Endothelial cell of umbilical vein (primary cell): Measurements from ENCODE around the gene OR5B12. TPM values are rescaled to one million over a fixed set of nuclear protein-coding genes. Genes with fewer than 3 reads are reported as not detected.

ENCODE experiments used
- BruUV-seq: library from RNA; stranded (reverse); fragments of 400-500 nt; replicated peaks from 2 replicates; lab custom pipeline; 2021; lab: Mats Ljungman, UMichigan
- CTCF ChIA-PET: fragments of 300-600, 350-600 bp; sonication (Branson Sonifier 250); formaldehyde crosslinking; loops from one replicate; lab custom pipeline; 2021; ENCODE audit warnings: antibody characterized with exemption, inconsistent platforms; lab: Charles Lee
- POLR2A ChIA-PET: fragments of 300-600, 350-600 bp; sonication (Branson Sonifier 250); formaldehyde crosslinking; loops from one replicate; lab custom pipeline; 2021; ENCODE audit warnings: antibody characterized with exemption, inconsistent platforms; lab: Charles Lee
- DNase-seq: peaks from one replicate; pipeline ENCODE4 v3.0.0-alpha.2; 2011; ENCODE audit warnings: low read depth, low spot score
- FAIRE-seq: peaks from 2 replicates; lab custom pipeline; 2011; peaks lifted over from hg19 to GRCh38; lab: Jason Lieb, UNC
- H2AFZ ChIP-seq: 2 replicates; pipeline ENCODE4 v1.6.0; 2012; ENCODE audit warnings: low read depth, low read length, control low read depth, inconsistent platforms
- H3K27ac ChIP-seq: 2 replicates; pipeline ENCODE4 v1.5.1; 2011; ENCODE audit warnings: low read depth, mild to moderate bottlenecking, control low read depth, low read length, moderate library complexity; ENCODE audit not compliant: insufficient read depth
- H3K27me3 ChIP-seq, 2 experiments: 2 replicates each; pipeline versions ENCODE4 v1.6.0 to v1.6.1; 2011; ENCODE audit warnings: low read length in 2 of 2, mixed read lengths in 1 of 2; ENCODE audit not compliant: control insufficient read depth in 2 of 2, insufficient read depth in 2 of 2
- H3K36me3 ChIP-seq, 2 experiments: 2 replicates in 1 of 2; 3 replicates in 1 of 2; pipeline ENCODE4 v1.5.1; 2011; ENCODE audit warnings: low read length in 2 of 2, mild to moderate bottlenecking in 1 of 2, moderate library complexity in 1 of 2; ENCODE audit not compliant: control insufficient read depth in 2 of 2, insufficient read depth in 2 of 2; ENCODE audit errors: extremely low read depth in 1 of 2
- H3K4me1 ChIP-seq: 3 replicates; pipeline ENCODE4 v1.5.1; 2011; ENCODE audit warnings: mild to moderate bottlenecking, low read length; ENCODE audit not compliant: control insufficient read depth, insufficient read depth; ENCODE audit errors: extremely low read depth
- H3K4me2 ChIP-seq: 2 replicates; pipeline ENCODE4 v1.6.1; 2011; ENCODE audit warnings: low read length, control low read depth, mixed read lengths; ENCODE audit not compliant: insufficient read depth
- H3K4me3 ChIP-seq, 3 experiments: fragments of 200-600 bp in 1 of 3; sonication (generic), shearing (Covaris generic) in 1 of 3; replicated peaks in 1 of 3; 2 replicates each; pipeline ENCODE4 v1.5.1; 2011 to 2016; ENCODE audit warnings: control low read depth in 3 of 3, low read length in 3 of 3, mild to moderate bottlenecking in 2 of 3, inconsistent platforms in 1 of 3, low read depth in 1 of 3, moderate library complexity in 1 of 3; ENCODE audit not compliant: insufficient read depth in 1 of 3
- H3K79me2 ChIP-seq: 2 replicates; pipeline ENCODE4 v1.6.0; 2012; ENCODE audit warnings: low read length, inconsistent platforms; ENCODE audit not compliant: control insufficient read depth, insufficient read depth
- H3K9ac ChIP-seq: replicated peaks from 2 replicates; pipeline ENCODE3; 2011; ENCODE audit warnings: low read length, control low read depth; ENCODE audit not compliant: insufficient read depth; ENCODE audit errors: extremely low read depth
- H3K9me1 ChIP-seq: replicated peaks from 3 replicates; pipeline ENCODE4 v1.6.0; 2011; ENCODE audit warnings: mild to moderate bottlenecking, low read length; ENCODE audit not compliant: control insufficient read depth, insufficient read depth; ENCODE audit errors: extremely low read depth
- H3K9me3 ChIP-seq: replicated peaks from 2 replicates; pipeline ENCODE4 v1.5.1; 2012; ENCODE audit warnings: low read length, inconsistent platforms; ENCODE audit not compliant: control insufficient read depth, insufficient read depth
- H4K20me1 ChIP-seq: replicated peaks from 2 replicates; pipeline ENCODE3; 2011; ENCODE audit warnings: mild to moderate bottlenecking, low read length; ENCODE audit not compliant: control insufficient read depth, insufficient read depth; ENCODE audit errors: extremely low read depth
- EZH2 ChIP-seq: IDR thresholded peaks from 2 replicates; pipeline ENCODE4 v1.6.1; 2012; ENCODE audit warnings: borderline replicate concordance, low read depth, mild to moderate bottlenecking, moderate library complexity, low read length, inconsistent platforms; ENCODE audit not compliant: severe bottlenecking
- FOS ChIP-seq: IDR thresholded peaks from 2 replicates; pipeline ENCODE4 v1.6.1; 2011; ENCODE audit warnings: mild to moderate bottlenecking, low read length, moderate library complexity, borderline replicate concordance; ENCODE audit not compliant: insufficient read depth
- GATA2 ChIP-seq: IDR thresholded peaks from 2 replicates; pipeline ENCODE4 v1.7.0; 2011; ENCODE audit warnings: low read depth, mild to moderate bottlenecking, moderate library complexity, mixed read lengths, low read length; ENCODE audit not compliant: insufficient read length, insufficient read depth
- JUN ChIP-seq: IDR thresholded peaks from 2 replicates; pipeline ENCODE4 v1.6.1; 2011; ENCODE audit warnings: borderline replicate concordance, low read depth; ENCODE audit not compliant: insufficient read length, insufficient read depth
- MYC ChIP-seq: IDR thresholded peaks from one replicate; pipeline ENCODE4 v1.6.1; 2011; ENCODE audit warnings: mild to moderate bottlenecking, low read depth, low read length
- POLR2A ChIP-seq: IDR thresholded peaks from 2 replicates; pipeline ENCODE4 v1.6.1; 2012; ENCODE audit warnings: low read depth, mild to moderate bottlenecking, control low read depth, low read length
- POLR2AphosphoS5 ChIP-seq: IDR thresholded peaks from 2 replicates; pipeline ENCODE4 v1.6.1; 2012; ENCODE audit warnings: low read depth, mild to moderate bottlenecking, control low read depth, low read length, moderate library complexity; ENCODE audit not compliant: insufficient read depth
- dilution Hi-C: fragments of 300-500 bp; cut with MboI; formaldehyde crosslinking; loops from one replicate; pipeline ENCODE4 v1.15.0; 2019; ENCODE audit warnings: low sequenced_read_pairs; ENCODE audit not compliant: extremely low pct_ligation_motif_present
- intact Hi-C: fragments of 100-400 bp; cut with micrococcal nuclease; formaldehyde crosslinking; loops from one replicate; pipeline ENCODE4 v1.10.0; 2022
- polyA plus RNA-seq, 4 experiments: library from polyadenylated mRNA; depleted of rRNA in 3 of 4; stranded (reverse) in 3 of 4; unstranded in 1 of 4; fragments of >200 nt; gene quantifications; 2 replicates each; pipeline versions ENCODE4 v1.2.1 to v1.2.3, GENCODE V29; 2011 to 2012; ENCODE audit warnings: missing spikeins in 1 of 4
- total RNA-seq: library from RNA; stranded (reverse); gene quantifications from 2 replicates; pipeline ENCODE4 v1.2.3, GENCODE V29; 2021
- TF ChIP-seq, protein P1 (sequence below), 2 donors: IDR thresholded peaks; 1 replicate in 1 of 2; 2 replicates in 1 of 2; pipeline ENCODE4 v1.5.1; 2011; ENCODE audit warnings: low read length in 2 of 2, mild to moderate bottlenecking in 2 of 2, moderate library complexity in 2 of 2, control low read depth in 1 of 2, inconsistent platforms in 1 of 2, low read depth in 1 of 2; ENCODE audit not compliant: insufficient read depth in 1 of 2; ENCODE audit errors: extremely low read depth in 1 of 2
- TF ChIP-seq, protein P2 (sequence below): IDR thresholded peaks from 2 replicates; pipeline ENCODE4 v1.6.1; 2011; ENCODE audit not compliant: insufficient read depth, insufficient read length

Gene OR5B12
- total and polyA plus RNA-seq, 2 donors (not counting 3 experiments of a cell fraction or from before 2014, with no cell fraction given), result not detected

DNA sequence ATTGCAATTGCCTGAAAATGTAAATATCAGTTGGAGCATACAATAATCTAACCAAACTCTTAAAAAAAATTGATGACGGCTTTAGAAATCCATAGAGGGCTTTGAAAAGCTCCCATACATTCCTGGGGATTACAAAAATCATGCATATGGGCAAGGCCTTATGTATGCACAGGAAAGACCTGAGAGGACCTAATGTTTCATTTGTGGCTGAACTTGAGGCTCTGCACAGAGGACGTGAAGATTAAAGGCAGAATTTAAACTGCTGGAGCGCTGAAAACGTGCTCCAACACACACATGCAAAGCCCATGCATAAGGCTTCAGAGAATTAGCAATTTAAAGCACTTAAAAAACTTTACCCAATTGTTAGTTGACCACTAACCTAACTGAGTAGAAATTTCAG, 3.5 kb downstream of the OR5B12 start:
- H3K4me2 ChIP-seq, result no peak overlapping the region
- no peaks in the 10 kb centered on the region for H3K27me3 ChIP-seq
- no TSS peak for BruUV-seq
- H3K9ac ChIP-seq, result no peak overlapping the region
- H4K20me1 ChIP-seq, result no peaks in the 10 kb centered on the region
- FAIRE-seq (no peak), DNase-seq (no peak)
- no peaks in the 10 kb centered on the region for H3K36me3 ChIP-seq
- no peak overlapping the region for H3K4me3 ChIP-seq
- no peak overlapping the region for H3K27ac ChIP-seq
- ChIA-PET CTCF (no interaction called here), POLR2A (no interaction called here)
- H2AFZ ChIP-seq, result no peak overlapping the region
- no peaks in the 10 kb centered on the region for H3K9me3 ChIP-seq
- intact Hi-C loops, result no loop called here
- TF ChIP-seq POLR2AphosphoS5 (no peak), JUN (no peak)
- TF ChIP-seq, protein P1, sequence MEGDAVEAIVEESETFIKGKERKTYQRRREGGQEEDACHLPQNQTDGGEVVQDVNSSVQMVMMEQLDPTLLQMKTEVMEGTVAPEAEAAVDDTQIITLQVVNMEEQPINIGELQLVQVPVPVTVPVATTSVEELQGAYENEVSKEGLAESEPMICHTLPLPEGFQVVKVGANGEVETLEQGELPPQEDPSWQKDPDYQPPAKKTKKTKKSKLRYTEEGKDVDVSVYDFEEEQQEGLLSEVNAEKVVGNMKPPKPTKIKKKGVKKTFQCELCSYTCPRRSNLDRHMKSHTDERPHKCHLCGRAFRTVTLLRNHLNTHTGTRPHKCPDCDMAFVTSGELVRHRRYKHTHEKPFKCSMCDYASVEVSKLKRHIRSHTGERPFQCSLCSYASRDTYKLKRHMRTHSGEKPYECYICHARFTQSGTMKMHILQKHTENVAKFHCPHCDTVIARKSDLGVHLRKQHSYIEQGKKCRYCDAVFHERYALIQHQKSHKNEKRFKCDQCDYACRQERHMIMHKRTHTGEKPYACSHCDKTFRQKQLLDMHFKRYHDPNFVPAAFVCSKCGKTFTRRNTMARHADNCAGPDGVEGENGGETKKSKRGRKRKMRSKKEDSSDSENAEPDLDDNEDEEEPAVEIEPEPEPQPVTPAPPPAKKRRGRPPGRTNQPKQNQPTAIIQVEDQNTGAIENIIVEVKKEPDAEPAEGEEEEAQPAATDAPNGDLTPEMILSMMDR (IDR thresholded peaks at IDR 0.05; ENCODE audit: extremely low read depth in 1 of 2, insufficient read depth in 1 of 2, low read depth in 1 of 2, low read length in 2 of 2), result no peak
- no peaks in the 10 kb centered on the region for H3K9me1 ChIP-seq
- no peaks in the 10 kb centered on the region for H3K79me2 ChIP-seq
- H3K4me1 ChIP-seq, result no peaks in the 10 kb centered on the region
- dilution Hi-C loops, result no loop called here

DNA sequence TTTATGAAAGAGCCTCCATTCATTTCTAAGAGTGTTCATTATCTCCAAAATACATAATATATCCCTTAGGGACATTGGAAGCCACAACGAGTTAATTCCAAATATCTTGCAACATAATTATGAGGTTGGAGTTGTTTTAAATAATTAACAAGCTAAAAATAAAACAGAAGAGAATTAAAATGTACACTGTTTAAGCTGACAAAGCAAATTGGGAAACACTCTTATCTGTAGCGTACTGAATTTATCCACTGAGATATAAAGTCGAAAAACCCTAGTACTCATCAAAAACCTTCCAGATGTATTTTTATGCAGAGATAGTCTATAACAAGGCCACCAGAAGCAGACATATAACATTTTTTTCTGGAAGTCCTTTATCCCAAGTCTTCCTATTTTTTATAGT, 7.8 kb downstream of the OR5B12 start:
- Histone ChIP-seq H3K9ac (no peak overlapping the region), H3K9me1 (no peaks in the 10 kb centered on the region), H3K79me2 (no peaks in the 10 kb centered on the region), H3K9me3 (no peaks in the 10 kb centered on the region), H3K4me3 (no peak overlapping the region), H4K20me1 (no peaks in the 10 kb centered on the region), H3K4me2 (no peak overlapping the region), H3K27me3 (no peaks in the 10 kb centered on the region), H2AFZ (no peak overlapping the region), H3K4me1 (no peaks in the 10 kb centered on the region), H3K36me3 (no peaks in the 10 kb centered on the region), H3K27ac (no peak overlapping the region)
- FAIRE-seq (no peak), DNase-seq (no peak)
- ChIA-PET POLR2A (no interaction called here), CTCF (no interaction called here)
- TF ChIP-seq JUN, result no peak
- TF ChIP-seq POLR2A, result no peak
- no peak for TF ChIP-seq POLR2AphosphoS5
- TF ChIP-seq, protein P1 (IDR thresholded peaks at IDR 0.05; ENCODE audit: extremely low read depth in 1 of 2, insufficient read depth in 1 of 2, low read depth in 1 of 2, low read length in 2 of 2), result no peak
- TF ChIP-seq MYC, result no peak
- no peak for TF ChIP-seq FOS
- TF ChIP-seq GATA2, result no peak
- TF ChIP-seq, protein P2, sequence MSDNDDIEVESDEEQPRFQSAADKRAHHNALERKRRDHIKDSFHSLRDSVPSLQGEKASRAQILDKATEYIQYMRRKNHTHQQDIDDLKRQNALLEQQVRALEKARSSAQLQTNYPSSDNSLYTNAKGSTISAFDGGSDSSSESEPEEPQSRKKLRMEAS, result no peak
- no peak for TF ChIP-seq EZH2
- dilution Hi-C loops, result no loop called here
- intact Hi-C loops, result no loop called here
- BruUV-seq, result no TSS peak
